ENCODE results near the gene PSME3. TPM values are rescaled to one million over a fixed set of nuclear protein-coding genes. Genes with fewer than 3 reads are reported as not detected.
"Not testable (repeated sequence)": the region's sequence is repeated elsewhere in the genome, so short reads cannot be mapped to it uniquely, and the experiment has no call there.

Gene PSME3
- total RNA-seq, 1 donor from 2014 or later, result 136 TPM

GRCh38 chr17:42878123-42878880 lies 45.1 kb downstream of the PSME3 start:
- ChIA-PET POLR2A (no interaction called here), CTCF (no interaction called here)
- ATAC-seq (ENCODE audit: low read depth) (no peak), DNase-seq (no peak)
- intact Hi-C loops (cut with micrococcal nuclease), result no loop called here
- no peaks in the 10 kb centered on the region for H3K4me1 Mint-ChIP-seq
- peaks cover 17% of the 10 kb centered on the region for H3K27me3 Mint-ChIP-seq
- TF ChIP-seq CTCF (IDR thresholded peaks at IDR 0.05), result no peak
- H3K4me3 Mint-ChIP-seq, result no peak overlapping the region
- H3K27ac Mint-ChIP-seq, result no peak overlapping the region
- H3K9me3 Mint-ChIP-seq, result no peaks in the 10 kb centered on the region
- H3K36me3 Mint-ChIP-seq (ENCODE audit: low read depth), result no peaks in the 10 kb centered on the region

GRCh38 chr17:42878924-42879595 lies 45.9 kb downstream of the PSME3 start:
- ChIA-PET CTCF (no interaction called here), POLR2A (no interaction called here)
- peaks cover 15% of the 10 kb centered on the region for H3K27me3 Mint-ChIP-seq
- H3K27ac Mint-ChIP-seq, result no peak overlapping the region
- no peak for TF ChIP-seq CTCF (IDR thresholded peaks at IDR 0.05)
- H3K9me3 Mint-ChIP-seq, result no peaks in the 10 kb centered on the region
- ATAC-seq (ENCODE audit: low read depth), result no peak
- no peaks in the 10 kb centered on the region for H3K4me1 Mint-ChIP-seq
- intact Hi-C loops (cut with micrococcal nuclease), result no loop called here
- no peak overlapping the region for H3K4me3 Mint-ChIP-seq
- DNase-seq, result no peak
- no peaks in the 10 kb centered on the region for H3K36me3 Mint-ChIP-seq (ENCODE audit: low read depth)

- Mint-ChIP-seq H3K9me3 (no peaks in the 10 kb centered on the region), H3K27me3 (peaks cover 15% of the 10 kb centered on the region), H3K36me3 (ENCODE audit: low read depth) (no peaks in the 10 kb centered on the region), H3K4me3 (no peak overlapping the region), H3K27ac (no peak overlapping the region), H3K4me1 (no peaks in the 10 kb centered on the region)
- ChIA-PET POLR2A (no interaction called here), CTCF (no interaction called here)
- no peak for TF ChIP-seq CTCF (IDR thresholded peaks at IDR 0.05)
- intact Hi-C loops (cut with micrococcal nuclease), result no loop called here
- DNase-seq (no peak), ATAC-seq (ENCODE audit: low read depth) (no peak)
These were observed 46.4 kb downstream of the PSME3 start for GRCh38 chr17:42879596-42879985.

GRCh38 chr17:42880776-42881310 lies 47.6 kb downstream of the PSME3 start:
- DNase-seq, result no peak
- peaks cover 15% of the 10 kb centered on the region for H3K27me3 Mint-ChIP-seq
- H3K36me3 Mint-ChIP-seq (ENCODE audit: low read depth), result no peaks in the 10 kb centered on the region
- H3K9me3 Mint-ChIP-seq, result no peaks in the 10 kb centered on the region
- ATAC-seq (ENCODE audit: low read depth), result no peak
- H3K4me3 Mint-ChIP-seq, result no peak overlapping the region
- H3K4me1 Mint-ChIP-seq, result no peaks in the 10 kb centered on the region
- H3K27ac Mint-ChIP-seq, result no peak overlapping the region
- ChIA-PET CTCF (no interaction called here), POLR2A (interaction anchor here (0.6 kb wide), 1 partner anchor 322 kb away, joined by 3 read pairs; no protein-coding TSS in a partner anchor)
- no peak for TF ChIP-seq CTCF (IDR thresholded peaks at IDR 0.05)
- intact Hi-C loops (cut with micrococcal nuclease), result no loop called here

- CTCF ChIA-PET; ATAC-seq (ENCODE audit: low read depth); DNase-seq; H3K4me3 Mint-ChIP-seq; H3K9me3 Mint-ChIP-seq; intact Hi-C loops (cut with micrococcal nuclease); H3K36me3 Mint-ChIP-seq (ENCODE audit: low read depth); H3K4me1 Mint-ChIP-seq; H3K27ac Mint-ChIP-seq: not testable (repeated sequence)
- H3K27me3 Mint-ChIP-seq, result peaks cover 15% of the 10 kb centered on the region
- POLR2A ChIA-PET, result interaction anchor here (0.6 kb wide), 1 partner anchor 321 kb away, joined by 3 read pairs; no protein-coding TSS in a partner anchor
These were observed 48.5 kb downstream of the PSME3 start for GRCh38 chr17:42881706-42882105.
